NCI-H187 treated with DMSO at 0.1 percent for 48 hours (cell line): ENCODE data around the gene MEFV.
"Not testable (repeated sequence)": the region's sequence is repeated elsewhere in the genome, so short reads cannot be mapped to it uniquely, and the experiment has no call there.

Experiments used
- DNase-seq: peaks from one replicate; lab custom pipeline; 2025; lab: John Stamatoyannopoulos, UW

Gene MEFV

GRCh38 chr16:3216263-3216640 lies 40.2 kb downstream of the MEFV start:
- DNase-seq: no peak

- no peak for DNase-seq
Measured at GRCh38 chr16:3215601-3216262, 40.7 kb downstream of the MEFV start.

GRCh38 chr16:3214904-3215600 lies 41.4 kb downstream of the MEFV start:
- DNase-seq: no peak

GRCh38 chr16:3212567-3212966 lies 43.9 kb downstream of the MEFV start:
- no peak for DNase-seq

GRCh38 chr16:3212006-3212405 lies 44.4 kb downstream of the MEFV start:
- DNase-seq: no peak

GRCh38 chr16:3207086-3207953 lies 49.1 kb downstream of the MEFV start:
- no peak for DNase-seq

- DNase-seq: not testable (repeated sequence)
Measured at GRCh38 chr16:3205939-3206338, 50.5 kb downstream of the MEFV start.

GRCh38 chr16:3202903-3203539 lies 53.4 kb downstream of the MEFV start:
- no peak for DNase-seq

- no peak for DNase-seq
Measured at GRCh38 chr16:3198334-3199072, 57.9 kb downstream of the MEFV start.

GRCh38 chr16:3197694-3198333 lies 58.6 kb downstream of the MEFV start:
- DNase-seq: not testable (repeated sequence)

GRCh38 chr16:3195975-3196374 lies 60.5 kb downstream of the MEFV start:
- DNase-seq: no peak

GRCh38 chr16:3194792-3195191 lies 61.6 kb downstream of the MEFV start:
- no peak for DNase-seq

- DNase-seq: no peak
Measured at GRCh38 chr16:3193221-3194212, 62.9 kb downstream of the MEFV start.

- no peak for DNase-seq
Measured at GRCh38 chr16:3192476-3193019, 63.9 kb downstream of the MEFV start.
